ENCODE measurements around the gene HINT1. TPM values are rescaled to one million over a fixed set of nuclear protein-coding genes. Genes with fewer than 3 reads are reported as not detected.

The HINT1 gene
- total and polyA plus RNA-seq, 2 of the 4 experiments (the other 2 are of a cell fraction) = 179 to 352 TPM

GRCh38 chr5:131185523-131186104 is 20.6 kb upstream of the HINT1 start:
- no peak overlapping the region for H3K4ac ChIP-seq (ENCODE audit: low read depth, low read length)
- no peak overlapping the region for H3K4me3 ChIP-seq (ENCODE audit: insufficient read depth, low read depth, low read length)
- BruUV-seq (replicated peaks) = no TSS peak
- intact Hi-C loops (cut with micrococcal nuclease) = no loop called here
- POLR2A ChIA-PET (ENCODE audit: unreplicated experiment) = no interaction called here
- no peak overlapping the region for H4K5ac ChIP-seq (ENCODE audit: low read depth, low read length)
- H3K9me1 ChIP-seq (ENCODE audit: insufficient read depth, low read length) = no peaks in the 10 kb centered on the region
- ATAC-seq (ENCODE audit: low read depth) (no peak), DNase-seq (no peak)
- H3K18ac ChIP-seq (ENCODE audit: low read depth, low read length) = no peak overlapping the region
- no peaks in the 10 kb centered on the region for H4K20me1 ChIP-seq (ENCODE audit: insufficient read depth, low read length)
- 0 out of 2 replicates have a peak, but pooled peaks cover 1% of the 10 kb centered on the region for H3K36me3 ChIP-seq (ENCODE audit: control insufficient read depth, insufficient read depth, low read length)
- no peak overlapping the region for H2BK120ac ChIP-seq (ENCODE audit: low read depth, low read length)
- H3K4me1 ChIP-seq (ENCODE audit: control insufficient read depth, insufficient read depth, low read length) = 0 out of 2 replicates have a peak, but pooled peaks cover 2% of the 10 kb centered on the region
- no peaks in the 10 kb centered on the region for H3K79me1 ChIP-seq (ENCODE audit: low read depth in 1 of 2, low read length in 2 of 2)
- no peak overlapping the region for H3K56ac ChIP-seq (ENCODE audit: extremely low read depth, insufficient read depth, low read length)
- no peak overlapping the region for H3K14ac ChIP-seq (replicated peaks; ENCODE audit: low read depth, low read length)
- H3K23ac ChIP-seq (ENCODE audit: low read depth, low read length) = no peak overlapping the region
- no peak overlapping the region for H2BK5ac ChIP-seq (ENCODE audit: low read depth, low read length, poor library complexity, severe bottlenecking)
- H3K27ac ChIP-seq (ENCODE audit: insufficient read depth, low read length) = no peak overlapping the region
- no peak overlapping the region for H2AK9ac ChIP-seq (replicated peaks; ENCODE audit: low read depth, low read length, poor library complexity)
- no peak overlapping the region for H2AFZ ChIP-seq (replicated peaks; ENCODE audit: low read length, poor library complexity)
- no peak overlapping the region for H2BK20ac ChIP-seq (ENCODE audit: low read depth, low read length)
- no peak overlapping the region for H2AK5ac ChIP-seq (ENCODE audit: low read depth, low read length)
- H2BK15ac ChIP-seq (ENCODE audit: low read depth, low read length) = no peak overlapping the region
- no peak overlapping the region for H4K8ac ChIP-seq (ENCODE audit: low read depth in 2 of 2, low read length in 2 of 2)
- no peaks in the 10 kb centered on the region for H3K9me3 ChIP-seq (ENCODE audit: control insufficient read depth, insufficient read depth, low read length)
- no peak overlapping the region for H3K4me2 ChIP-seq (ENCODE audit: low read depth, low read length)
- in situ Hi-C loops (cut with MboI; ENCODE audit: low sequenced_read_pairs) = no loop called here
- no peak overlapping the region for H4K91ac ChIP-seq (ENCODE audit: insufficient read depth, low read depth, low read length)
- CTCF ChIA-PET = interaction anchor here (0.7 kb wide), 1 partner anchor 26 kb away, joined by 3 read pairs; no protein-coding TSS in a partner anchor
- no peaks in the 10 kb centered on the region for H3K27me3 ChIP-seq (ENCODE audit: control insufficient read depth, insufficient read depth, low read length)
- H3K9ac ChIP-seq (ENCODE audit: low read depth, low read length) = no peak overlapping the region
- TF ChIP-seq RFX5 (IDR thresholded peaks at IDR 0.05; ENCODE audit: low read depth, low read length) = no peak
- TF ChIP-seq MAFK (IDR thresholded peaks at IDR 0.05; ENCODE audit: low read depth, low read length) = peak; percentile 95
- dilution Hi-C loops (cut with HindIII; ENCODE audit: low sequenced_read_pairs, unreplicated experiment) = no loop called here
